Left forelimb (tissue), 1 donor: Measurements from ENCODE around the gene PPP4R1.
"Not testable (repeated sequence)": the region's sequence is repeated elsewhere in the genome, so short reads cannot be mapped to it uniquely, and the experiment has no call there.

Source experiments
- DNase-seq: peaks from one replicate; pipeline ENCODE4 v3.0.0-alpha.2; 2018; ENCODE audit warnings: low spot score

The PPP4R1 gene

GRCh38 chr18:9628984-9629383, 14.6 kb upstream of the PPP4R1 start:
- DNase-seq, result no peak

DNA sequence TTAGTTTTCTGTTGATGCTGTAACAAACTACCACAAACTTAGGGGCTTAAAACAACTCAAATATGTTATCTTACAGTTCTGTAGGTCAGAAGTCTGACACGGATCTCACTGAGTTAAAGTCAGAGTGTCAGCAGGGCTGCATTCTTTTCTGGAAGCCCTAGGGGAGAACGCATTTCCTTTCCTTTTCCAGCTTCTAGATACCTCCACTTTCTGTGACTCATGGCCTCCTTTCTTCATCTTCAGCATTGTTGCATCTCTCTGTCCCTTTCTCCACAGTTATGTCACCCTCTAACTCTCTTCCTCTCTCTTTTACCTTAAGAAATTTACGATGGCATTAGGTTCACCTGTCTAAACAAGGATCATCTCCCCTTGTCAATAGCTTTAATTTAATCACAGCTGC, 13.3 kb upstream of the PPP4R1 start:
- DNase-seq, result no peak

- no peak for DNase-seq
These were observed 5.6 kb upstream of the PPP4R1 start for GRCh38 chr18:9619990-9620389.

DNA sequence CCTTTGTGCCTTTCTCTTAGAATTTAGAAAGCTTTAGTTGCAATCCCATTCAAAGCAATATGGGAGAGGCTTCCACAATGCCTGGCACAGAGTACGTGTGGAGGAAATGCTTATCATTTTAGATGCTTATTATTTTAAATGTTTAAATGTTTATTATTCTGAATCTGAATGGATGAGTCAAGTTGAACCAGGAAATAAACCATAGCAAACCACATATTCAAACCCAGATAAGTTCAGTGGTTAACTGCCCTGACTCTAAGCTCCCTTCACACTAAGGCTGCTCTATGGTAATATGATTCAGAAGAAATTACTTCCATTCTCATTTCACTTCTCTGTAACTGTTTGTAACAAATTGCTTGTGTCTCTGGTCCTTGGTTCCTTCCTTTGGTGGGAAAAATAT, 5.2 kb upstream of the PPP4R1 start:
- DNase-seq, result no peak

- DNase-seq, result no peak
These were observed 4.7 kb upstream of the PPP4R1 start for GRCh38 chr18:9619056-9619455.

DNA sequence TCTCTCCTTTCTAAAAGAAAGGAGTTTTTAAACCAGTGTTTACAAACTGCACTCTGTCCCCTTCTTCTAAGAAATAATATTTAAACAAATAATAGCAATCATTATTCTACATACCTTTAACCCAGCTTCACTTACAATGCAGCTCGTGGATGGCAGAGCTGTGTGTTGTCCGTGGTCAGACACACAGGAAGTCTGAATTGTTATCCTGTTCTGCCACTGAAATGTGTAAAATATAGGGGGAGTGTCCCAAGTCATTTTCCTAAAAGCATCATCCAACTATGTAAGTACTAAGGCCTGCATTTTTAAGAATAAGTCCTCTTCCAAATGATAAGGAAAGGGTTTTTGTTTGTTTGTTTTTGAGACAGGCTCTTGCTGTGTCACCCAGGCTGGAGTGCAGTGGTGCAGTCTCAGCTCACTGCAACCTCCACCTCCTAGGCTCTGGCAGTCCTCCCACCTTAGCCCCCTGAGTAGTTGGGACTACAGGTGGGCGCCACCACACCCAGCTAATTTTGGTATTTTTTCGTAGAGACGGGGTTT, 2.7 kb upstream of the PPP4R1 start:
- DNase-seq, result no peak

DNA sequence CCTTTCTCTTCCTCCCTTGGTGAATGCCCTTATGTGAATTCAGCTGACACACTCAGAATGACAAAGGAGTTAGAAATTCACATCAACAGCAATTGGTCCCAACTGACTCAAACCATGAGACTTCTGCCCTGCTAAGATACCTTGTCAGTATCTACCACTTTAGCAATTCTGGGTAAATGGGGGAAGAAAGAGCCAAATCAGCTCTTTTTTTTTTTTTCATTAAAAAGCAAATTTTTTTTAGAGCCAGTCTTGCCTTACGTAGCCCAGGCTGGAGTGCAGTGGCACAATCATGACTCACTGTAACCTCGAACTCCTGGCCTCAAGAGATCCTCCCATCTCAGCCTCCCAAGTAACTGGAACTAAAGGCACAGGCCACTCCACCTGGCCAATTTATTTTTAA, 1.7 kb upstream of the PPP4R1 start:
- DNase-seq, result no peak

DNA sequence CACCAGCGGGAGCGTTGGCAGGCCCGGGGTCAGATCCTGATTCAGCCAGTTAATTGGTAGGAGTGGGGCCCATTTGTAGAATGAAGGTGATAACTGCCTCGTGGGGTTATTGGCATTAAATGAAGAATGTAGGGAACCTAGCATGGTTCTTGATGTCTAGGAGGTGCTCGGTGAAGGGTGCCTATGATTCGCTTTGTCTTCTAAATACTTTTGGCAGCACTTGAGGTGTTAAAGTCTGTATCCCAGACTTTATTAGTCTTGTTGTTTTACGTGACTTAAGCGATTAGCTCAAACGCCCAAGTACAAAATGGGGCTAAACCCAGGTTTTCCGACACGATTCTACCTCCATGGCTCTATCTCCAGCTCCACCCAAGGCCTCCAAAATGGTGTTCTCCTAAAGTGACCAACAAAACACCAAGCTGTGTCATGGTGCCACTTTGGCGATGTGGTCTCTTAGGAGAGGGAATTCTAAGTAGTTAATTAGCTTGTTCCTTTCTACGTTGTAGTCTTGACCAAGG, 980 bp upstream of the PPP4R1 start:
- no peak for DNase-seq

- DNase-seq, result peak; percentile 80
These were observed 584 bp downstream of the PPP4R1 start for GRCh38 chr18:9613550-9614400.

DNA sequence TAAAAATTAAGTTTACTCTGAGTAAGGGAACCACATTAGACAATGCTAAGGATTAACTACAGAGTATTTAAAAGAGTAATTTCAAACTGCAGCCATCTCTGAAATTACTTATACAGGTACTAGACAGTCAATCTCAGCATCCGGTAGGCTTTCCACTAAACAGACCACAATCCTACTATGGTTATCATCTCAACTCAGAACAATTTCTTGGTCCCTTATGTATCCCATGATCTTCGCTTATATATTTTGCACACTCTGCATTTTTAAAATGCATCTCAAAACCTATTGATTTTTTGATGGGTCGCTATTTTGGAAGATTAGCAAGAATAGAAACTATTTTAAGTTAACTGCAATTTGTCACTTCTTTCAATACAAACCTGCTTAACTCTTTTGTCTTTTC, 1.4 kb downstream of the PPP4R1 start:
- DNase-seq, result no peak

GRCh38 chr18:9612215-9612830, 2.0 kb downstream of the PPP4R1 start:
- DNase-seq, result no peak

- no peak for DNase-seq
These were observed 5.2 kb downstream of the PPP4R1 start for GRCh38 chr18:9609190-9609589.

GRCh38 chr18:9608728-9609127, 5.6 kb downstream of the PPP4R1 start:
- DNase-seq, result no peak

DNA sequence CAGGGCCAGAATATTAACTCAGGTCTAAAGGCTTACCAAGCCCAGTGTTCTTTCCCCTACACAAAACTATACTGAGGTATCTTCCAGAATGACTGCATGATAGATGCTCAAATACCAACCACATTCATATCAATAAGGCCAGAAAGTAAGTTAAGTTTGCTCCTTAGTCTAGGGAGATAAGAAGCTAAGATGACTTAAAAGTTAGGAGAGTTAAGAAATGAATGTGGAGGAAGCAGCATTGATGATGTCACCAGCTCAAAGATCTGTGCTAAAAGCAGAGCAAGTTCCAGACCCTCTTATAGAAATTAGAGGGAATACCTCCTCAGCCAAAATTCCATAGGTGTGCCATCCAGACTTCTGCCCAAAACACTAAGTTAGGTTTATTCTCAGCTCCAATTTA, 6.1 kb downstream of the PPP4R1 start:
- no peak for DNase-seq

DNA sequence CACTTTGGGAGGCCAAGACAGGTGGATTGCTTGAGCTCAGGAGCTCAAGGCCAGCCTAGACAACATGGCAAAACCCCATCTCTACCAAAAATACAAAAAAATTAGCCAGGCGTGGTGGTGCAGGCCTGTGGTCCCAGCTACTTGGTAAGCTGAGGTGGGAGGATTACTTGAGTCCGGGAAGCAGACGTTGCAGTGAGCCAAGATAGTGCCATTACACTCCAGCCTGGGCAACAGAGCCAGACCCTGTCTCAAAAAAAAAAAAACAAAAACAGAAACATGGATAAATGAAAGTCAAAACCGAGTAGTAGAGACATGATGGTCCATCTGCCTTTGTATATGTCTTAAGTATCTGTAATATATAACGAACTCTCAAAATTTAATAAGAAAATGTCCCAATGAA, 7.2 kb downstream of the PPP4R1 start:
- not testable (repeated sequence) for DNase-seq

GRCh38 chr18:9606039-9606438, 8.3 kb downstream of the PPP4R1 start:
- DNase-seq, result no peak

GRCh38 chr18:9604348-9604747, 10.0 kb downstream of the PPP4R1 start:
- DNase-seq, result no peak

DNA sequence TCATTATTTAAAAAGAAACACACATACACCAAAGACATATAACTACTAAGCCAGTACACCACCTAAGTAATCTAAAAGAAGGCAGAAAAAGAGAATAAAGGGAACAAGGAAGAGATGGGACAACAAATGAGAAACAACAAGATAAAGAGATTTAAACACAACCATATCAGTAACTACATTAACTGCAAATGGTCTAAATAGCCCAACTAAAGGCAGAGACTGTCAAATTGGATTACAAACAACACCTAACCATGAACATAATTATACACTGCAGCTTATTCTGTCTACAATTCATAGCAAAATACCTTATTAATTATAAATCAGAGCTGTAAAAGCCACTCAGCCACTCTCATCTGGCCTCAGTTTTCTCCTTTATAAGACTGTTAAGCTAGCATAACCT, 15.0 kb downstream of the PPP4R1 start:
- DNase-seq, result no peak

GRCh38 chr18:9597609-9598008, 16.8 kb downstream of the PPP4R1 start:
- DNase-seq, result no peak

- no peak for DNase-seq
These were observed 17.4 kb downstream of the PPP4R1 start for GRCh38 chr18:9596843-9597526.

DNA sequence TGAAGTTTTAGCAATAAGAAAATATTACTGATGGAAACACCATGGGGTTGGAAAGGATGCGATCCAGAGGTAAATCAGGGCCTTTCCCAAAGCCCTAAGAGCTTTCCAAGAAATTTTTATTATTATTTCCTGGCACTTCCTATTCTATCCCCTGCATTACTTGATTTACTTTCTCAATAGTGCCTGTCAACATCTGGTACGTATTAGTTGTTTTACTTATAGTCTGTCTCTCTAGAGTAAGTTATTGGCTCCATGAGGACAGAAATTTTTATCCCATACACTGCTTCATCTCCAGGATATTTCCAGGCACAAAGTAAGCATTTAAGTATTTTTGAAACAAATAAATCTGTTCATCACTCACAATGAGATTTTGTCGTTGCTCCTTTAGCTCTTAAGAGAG, 18.1 kb downstream of the PPP4R1 start:
- DNase-seq, result no peak

- no peak for DNase-seq
These were observed 19.3 kb downstream of the PPP4R1 start for GRCh38 chr18:9594823-9595596.
